K562 (cell line): Measurements from ENCODE around the gene IL33. TPM values are rescaled to one million over a fixed set of nuclear protein-coding genes. Genes with fewer than 3 reads are reported as not detected.

ENCODE experiments used
- BACH1 ChIP-seq: fragments of 200-800 bp; sonication (Bioruptor generic); IDR thresholded peaks from 2 replicates; pipeline ENCODE4 v1.6.1; 2016; ENCODE audit warnings: missing genetic modification characterization, missing compliant biosample characterization
- CHD7 ChIP-seq: fragments of 200-600 bp; sonication (generic); IDR thresholded peaks from one replicate; pipeline ENCODE4 v1.6.1; 2012; ENCODE audit warnings: mild to moderate bottlenecking, low read depth, low read length, inconsistent platforms
- CREB1 ChIP-seq, 2 experiments: sonication (generic) in 1 of 2; formaldehyde crosslinking in 1 of 2; IDR thresholded peaks; 2 replicates each; pipeline versions ENCODE4 v1.6.1 to v1.8.0; 2012 to 2022; ENCODE audit warnings: inconsistent platforms in 1 of 2, mild to moderate bottlenecking in 1 of 2, missing genetic modification reagents in 1 of 2, moderate library complexity in 1 of 2
- DIDO1 ChIP-seq: fragments of 450-650 bp; IDR thresholded peaks from 2 replicates; pipeline ENCODE4 v1.6.1; 2016; ENCODE audit warnings: low read depth, missing biosample characterization, missing genetic modification characterization
- SFPQ ChIP-seq: fragments of 200-400 bp; formaldehyde crosslinking; IDR thresholded peaks from 2 replicates; pipeline ENCODE4 v1.6.1; 2017; ENCODE audit warnings: mild to moderate bottlenecking, low read depth, low read length, moderate library complexity
- SNAPC5 ChIP-seq: fragments of 250-450 bp; sonication (Bioruptor Pico); IDR thresholded peaks from 2 replicates; pipeline ENCODE4 v1.8.0; 2021; ENCODE audit warnings: moderate library complexity, mild to moderate bottlenecking, inconsistent platforms
- TCF7 ChIP-seq: sonication (generic); IDR thresholded peaks from 2 replicates; pipeline ENCODE4 v1.6.1; 2016; ENCODE audit warnings: antibody characterized with exemption, borderline replicate concordance
- ZNF830 ChIP-seq: fragments of 250-450 bp; sonication (Bioruptor Pico); IDR thresholded peaks from 2 replicates; pipeline ENCODE4 v1.5.0; 2021; ENCODE audit warnings: mild to moderate bottlenecking
- polyA plus RNA-seq, 8 experiments: library from polyadenylated mRNA; depleted of rRNA in 4 of 8; stranded (reverse) in 5 of 8; unstranded in 3 of 8; fragments of >200 nt; fragmentation: Nextera tagmentation in 2 of 8; fragmentation: Illumina TruSeq in 1 of 8; extraction: Ambion mirVana in 2 of 8; extraction: Trizol in 1 of 8; gene quantifications; 2 replicates each; pipeline versions ENCODE4 v1.2.1 to v1.2.3, GENCODE V29; 2011 to 2014; ENCODE audit warnings: inconsistent platforms in 1 of 8, missing spikeins in 1 of 8
- total RNA-seq, 7 experiments: library from RNA; depleted of rRNA in 6 of 7; stranded (reverse); fragments of >200 nt in 6 of 7; fragmentation: Illumina TruSeq in 2 of 7; extraction: Trizol in 2 of 7; gene quantifications; 2 replicates each; pipeline versions ENCODE4 v1.2.1 to v1.2.3, GENCODE V29; 2011 to 2021; ENCODE audit warnings: low replicate concordance in 1 of 7

Gene IL33
- total and polyA plus RNA-seq, 9 of the 15 experiments (the other 6 are each of a cell fraction or from before 2014, with no cell fraction given), result not detected

- TF ChIP-seq CHD7 (no peak), ZNF830 (CRISPR knock-in tag) (no peak), SNAPC5 (CRISPR knock-in tag) (no peak), TCF7 (no peak), DIDO1 (no peak), CREB1 (IDR thresholded peaks at IDR 0.05) (no peak), CREB1 (CRISPR knock-in tag; IDR thresholded peaks at IDR 0.05) (no peak), BACH1 (tag) (no peak), SFPQ (no peak)
These were observed 14.6 kb downstream of the IL33 start (continued) for GRCh38 chr9:6230037-6230780.
